HG03025 (cell line): Measurements from ENCODE around the gene SEC23B.
A peak's percentile ranks its signal among the peaks of the same experiment; 100 is the strongest.

Source experiments
- ATAC-seq: cut with Tn5 transposase; IDR thresholded peaks from one replicate; pipeline ENCODE4 v1.9.1; 2021; ENCODE audit warnings: mild to moderate bottlenecking, moderate library complexity; ENCODE audit not compliant: unreplicated experiment, low FRiP score

The SEC23B gene

GRCh38 chr20:18580012-18580411 lies 72.3 kb downstream of the SEC23B start:
- ATAC-seq: no peak

- no peak for ATAC-seq
These were observed 77.4 kb downstream of the SEC23B start for GRCh38 chr20:18585134-18585533.

- peak; percentile 72 for ATAC-seq
These were observed 80.2 kb downstream of the SEC23B start, which contains the start of gene DTD1 for GRCh38 chr20:18587665-18588573. Gene DTD1, plus strand, starts transcription at chr20:18588054. Its CDS starts 19 bp downstream, at chr20:18588073.

GRCh38 chr20:18588574-18588933 lies 80.8 kb downstream of the SEC23B start:
- ATAC-seq: peak; percentile 5

GRCh38 chr20:18589941-18590674 lies 82.4 kb downstream of the SEC23B start:
- no peak for ATAC-seq

- ATAC-seq: no peak
These were observed 88.5 kb downstream of the SEC23B start for GRCh38 chr20:18596270-18596669.

- no peak for ATAC-seq
These were observed 102.0 kb downstream of the SEC23B start for GRCh38 chr20:18609741-18610140.
